Tibial nerve (tissue), 4 donors: ENCODE results near the gene TSSK2.
"Not testable (repeated sequence)": the region's sequence is repeated elsewhere in the genome, so short reads cannot be mapped to it uniquely, and the experiment has no call there.

Source experiments
- EP300 ChIP-seq, 2 donors: sonication (generic); formaldehyde crosslinking; IDR thresholded peaks; one replicate each; pipeline ENCODE4 v1.6.1; 2017; ENCODE audit warnings: antibody characterized with exemption in 2 of 2, mild to moderate bottlenecking in 1 of 2
- POLR2A ChIP-seq, 2 donors: fragments of 450-650 bp; IDR thresholded peaks; one replicate each; pipeline ENCODE4 v1.6.1; 2017; ENCODE audit warnings: antibody characterized with exemption in 2 of 2, mild to moderate bottlenecking in 2 of 2, moderate library complexity in 2 of 2
- TF ChIP-seq, protein P1 (sequence below), 5 experiments: fragments of 200-600 bp in 3 of 5; fragments of 450-650 bp in 2 of 5; sonication (generic) in 3 of 5; IDR thresholded peaks; one replicate each; pipeline ENCODE4 v1.5.1; 2016 to 2019; ENCODE audit warnings: antibody characterized with exemption in 5 of 5, mild to moderate bottlenecking in 3 of 5, moderate library complexity in 2 of 5

GRCh38 chr22:19158649-19159048, 27.5 kb downstream of the TSSK2 start:
- TF ChIP-seq, protein P1, sequence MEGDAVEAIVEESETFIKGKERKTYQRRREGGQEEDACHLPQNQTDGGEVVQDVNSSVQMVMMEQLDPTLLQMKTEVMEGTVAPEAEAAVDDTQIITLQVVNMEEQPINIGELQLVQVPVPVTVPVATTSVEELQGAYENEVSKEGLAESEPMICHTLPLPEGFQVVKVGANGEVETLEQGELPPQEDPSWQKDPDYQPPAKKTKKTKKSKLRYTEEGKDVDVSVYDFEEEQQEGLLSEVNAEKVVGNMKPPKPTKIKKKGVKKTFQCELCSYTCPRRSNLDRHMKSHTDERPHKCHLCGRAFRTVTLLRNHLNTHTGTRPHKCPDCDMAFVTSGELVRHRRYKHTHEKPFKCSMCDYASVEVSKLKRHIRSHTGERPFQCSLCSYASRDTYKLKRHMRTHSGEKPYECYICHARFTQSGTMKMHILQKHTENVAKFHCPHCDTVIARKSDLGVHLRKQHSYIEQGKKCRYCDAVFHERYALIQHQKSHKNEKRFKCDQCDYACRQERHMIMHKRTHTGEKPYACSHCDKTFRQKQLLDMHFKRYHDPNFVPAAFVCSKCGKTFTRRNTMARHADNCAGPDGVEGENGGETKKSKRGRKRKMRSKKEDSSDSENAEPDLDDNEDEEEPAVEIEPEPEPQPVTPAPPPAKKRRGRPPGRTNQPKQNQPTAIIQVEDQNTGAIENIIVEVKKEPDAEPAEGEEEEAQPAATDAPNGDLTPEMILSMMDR (IDR thresholded peaks at IDR 0.05) = not testable (repeated sequence)
- not testable (repeated sequence) for TF ChIP-seq POLR2A, EP300 (IDR thresholded peaks at IDR 0.05)
